GM10248 (cell line): ENCODE data around the gene SMAD6.
"Not testable (repeated sequence)": the region's sequence is repeated elsewhere in the genome, so short reads cannot be mapped to it uniquely, and the experiment has no call there.

Source experiments
- CTCF ChIA-PET: fragments of 300-600 bp; sonication (Branson Sonifier 250); formaldehyde crosslinking; extraction: SDS; loops from one replicate; lab custom pipeline; 2021; ENCODE audit warnings: antibody characterized with exemption; lab: Yijun Ruan, JAX
- POLR2A ChIA-PET: fragments of 350-650 bp; sonication (Branson Sonifier 250); formaldehyde crosslinking; extraction: SDS; loops from one replicate; lab custom pipeline; 2020; ENCODE audit warnings: antibody characterized with exemption; lab: Yijun Ruan, JAX
- DNase-seq: peaks from one replicate; pipeline ENCODE4 v3.0.0; 2012; ENCODE audit errors: extremely low spot score
- CTCF ChIP-seq: IDR thresholded peaks from 2 replicates; pipeline ENCODE4 v1.5.1; 2012; ENCODE audit warnings: mild to moderate bottlenecking, low read depth; ENCODE audit errors: extremely low read depth, missing control alignments, control extremely low read depth

Gene SMAD6

GRCh38 chr15:66827039-66827697 is 125.1 kb downstream of the SMAD6 start:
- CTCF ChIA-PET: no interaction called here
- TF ChIP-seq CTCF: no peak
- POLR2A ChIA-PET: no interaction called here
- DNase-seq: no peak

- TF ChIP-seq CTCF: no peak
- DNase-seq: no peak
- CTCF ChIA-PET: no interaction called here
- POLR2A ChIA-PET: no interaction called here
Measured at GRCh38 chr15:66827698-66828055, 125.6 kb downstream of the SMAD6 start.

GRCh38 chr15:66828817-66829541 is 126.9 kb downstream of the SMAD6 start:
- CTCF ChIA-PET, POLR2A ChIA-PET, DNase-seq: not testable (repeated sequence)

GRCh38 chr15:66829551-66830121 is 127.6 kb downstream of the SMAD6 start:
- DNase-seq: no peak
- no peak for TF ChIP-seq CTCF
- ChIA-PET POLR2A (no interaction called here), CTCF (interaction anchor here (1.5 kb wide), 1 partner anchor 22 kb away, joined by 5 read pairs; no protein-coding TSS in a partner anchor)

GRCh38 chr15:66830358-66830757 is 128.3 kb downstream of the SMAD6 start:
- no peak for DNase-seq
- TF ChIP-seq CTCF: no peak
- ChIA-PET POLR2A (no interaction called here), CTCF (interaction anchor here (1.5 kb wide), 1 partner anchor 21 kb away, joined by 5 read pairs; no protein-coding TSS in a partner anchor)

GRCh38 chr15:66830823-66831222 is 128.8 kb downstream of the SMAD6 start:
- CTCF ChIA-PET: interaction anchor here (1.5 kb wide), 1 partner anchor 21 kb away, joined by 5 read pairs; no protein-coding TSS in a partner anchor
- no peak for DNase-seq
- POLR2A ChIA-PET: no interaction called here
- no peak for TF ChIP-seq CTCF

- CTCF ChIA-PET: interaction anchor here (1.5 kb wide), 1 partner anchor 20 kb away, joined by 5 read pairs; no protein-coding TSS in a partner anchor
Measured at GRCh38 chr15:66831289-66831688, 129.3 kb downstream of the SMAD6 start.

More at GRCh38 chr15:66831289-66831688, 129.3 kb downstream of the SMAD6 start:
- no peak for DNase-seq
- POLR2A ChIA-PET: no interaction called here
- no peak for TF ChIP-seq CTCF
